Colonic mucosa (tissue), 4 donors: ENCODE data around the gene MARCHF10. TPM values are rescaled to one million over a fixed set of nuclear protein-coding genes. Genes with fewer than 3 reads are reported as not detected.

Experiments used
- DNase-seq: peaks from one replicate; pipeline ENCODE4 v3.0.0-alpha.2; 2020
- H3K27ac ChIP-seq: fragments of 200-600 bp; one replicate; pipeline ENCODE4 v1.8.0; 2021
- H3K27me3 ChIP-seq: fragments of 200-600 bp; one replicate; pipeline ENCODE4 v1.8.0; 2021
- H3K36me3 ChIP-seq: fragments of 200-600 bp; one replicate; pipeline ENCODE4 v1.8.0; 2021
- H3K4me1 ChIP-seq: fragments of 200-600 bp; one replicate; pipeline ENCODE4 v1.8.0; 2021; ENCODE audit warnings: mild to moderate bottlenecking
- H3K4me3 ChIP-seq: fragments of 200-600 bp; one replicate; pipeline ENCODE4 v1.8.0; 2021
- H3K9ac ChIP-seq, 2 donors: one replicate each; pipeline ENCODE4 v1.7.0; 2013; ENCODE audit warnings: control low read depth in 2 of 2, low read depth in 2 of 2, low read length in 2 of 2
- H3K9me3 ChIP-seq: fragments of 200-600 bp; one replicate; pipeline ENCODE4 v1.8.0; 2021
- CTCF ChIP-seq: fragments of 200-600 bp; IDR thresholded peaks from one replicate; pipeline ENCODE4 v1.8.0; 2022; ENCODE audit warnings: antibody characterized with exemption, mild to moderate bottlenecking
- intact Hi-C: fragments of 100-400 bp; cut with DNase I; formaldehyde crosslinking; loops from one replicate; pipeline ENCODE4 v1.14.1; 2022
- total RNA-seq, 2 donors: library from RNA; stranded (reverse); fragmentation: NEBNext Ultra II Directional in 1 of 2; extraction: Animal tissue kit (Norgen Biotek cat#: 25700) in 1 of 2; gene quantifications; one replicate each; pipeline ENCODE4 v1.2.1, GENCODE V29; 2021
- donor health status: healthy.
- donor health status: DM: no; HTN: no; CAD: no.
- donor health status: DM: no; HTN: no; CAD: no.

MARCHF10 gene
- total RNA-seq, 2 donors from 2014 or later: not detected

- no peak for DNase-seq
- Histone ChIP-seq H3K4me1 (no peaks in the 10 kb centered on the region), H3K4me3 (no peak overlapping the region), H3K36me3 (no peaks in the 10 kb centered on the region), H3K27me3 (no peaks in the 10 kb centered on the region), H3K9ac (no peak overlapping the region), H3K27ac (no peak overlapping the region), H3K9me3 (no peaks in the 10 kb centered on the region)
- intact Hi-C loops: no loop called here
- TF ChIP-seq CTCF: no peak
Observed at GRCh38 chr17:62823111-62823893, 15.2 kb upstream of the MARCHF10 start.

GRCh38 chr17:62822080-62822904, 14.2 kb upstream of the MARCHF10 start:
- no peak for TF ChIP-seq CTCF
- H3K9ac ChIP-seq: no peak overlapping the region

GRCh38 chr17:62821189-62822079, 13.3 kb upstream of the MARCHF10 start:
- Histone ChIP-seq H3K27me3 (no peaks in the 10 kb centered on the region), H3K4me3 (no peak overlapping the region), H3K36me3 (no peaks in the 10 kb centered on the region), H3K9me3 (no peaks in the 10 kb centered on the region), H3K4me1 (no peaks in the 10 kb centered on the region), H3K9ac (no peak overlapping the region), H3K27ac (no peak overlapping the region)
- no peak for DNase-seq
- intact Hi-C loops: no loop called here
- TF ChIP-seq CTCF: no peak

More at GRCh38 chr17:62822080-62822904, 14.2 kb upstream of the MARCHF10 start:
- Histone ChIP-seq H3K27me3 (no peaks in the 10 kb centered on the region), H3K9me3 (no peaks in the 10 kb centered on the region), H3K4me1 (no peaks in the 10 kb centered on the region), H3K27ac (no peak overlapping the region), H3K4me3 (no peak overlapping the region), H3K36me3 (no peaks in the 10 kb centered on the region)
- no peak for DNase-seq
- intact Hi-C loops: no loop called here

GRCh38 chr17:62819511-62820221, 11.6 kb upstream of the MARCHF10 start:
- DNase-seq: no peak

More at GRCh38 chr17:62819511-62820221, 11.6 kb upstream of the MARCHF10 start:
- H3K36me3 ChIP-seq: no peaks in the 10 kb centered on the region
- H3K4me3 ChIP-seq: no peak overlapping the region
- H3K9ac ChIP-seq: no peak overlapping the region
- H3K9me3 ChIP-seq: no peaks in the 10 kb centered on the region
- no peak overlapping the region for H3K27ac ChIP-seq
- intact Hi-C loops: no loop called here
- no peaks in the 10 kb centered on the region for H3K4me1 ChIP-seq
- no peaks in the 10 kb centered on the region for H3K27me3 ChIP-seq
- TF ChIP-seq CTCF: no peak
